Brain microvascular endothelial cell (primary cell): ENCODE results near the gene ZNF668.
A peak's percentile ranks its signal among the peaks of the same experiment; 100 is the strongest.

ENCODE experiments used
- DNase-seq: peaks from one replicate; pipeline ENCODE4 v3.0.0-alpha.2; 2020
- H3K27ac ChIP-seq: fragments of 250-450 bp; sonication (Bioruptor Pico); 2 replicates; pipeline ENCODE4 v1.5.1; 2020; ENCODE audit warnings: mild to moderate bottlenecking, moderate library complexity
- H3K27me3 ChIP-seq: fragments of 250-450 bp; sonication (Bioruptor Pico); replicated peaks from 2 replicates; pipeline ENCODE4 v1.5.1; 2020; ENCODE audit warnings: mild to moderate bottlenecking
- H3K36me3 ChIP-seq: fragments of 250-450 bp; sonication (Bioruptor Pico); replicated peaks from 2 replicates; pipeline ENCODE4 v1.5.1; 2020; ENCODE audit warnings: mild to moderate bottlenecking
- H3K4me3 ChIP-seq: 2 replicates; pipeline ENCODE4 v1.5.1; 2011; ENCODE audit warnings: low read depth, mild to moderate bottlenecking, control low read depth, low read length, moderate library complexity
- CTCF ChIP-seq: IDR thresholded peaks from 2 replicates; pipeline ENCODE4 v1.5.1; 2011; ENCODE audit warnings: low read depth, mild to moderate bottlenecking, moderate library complexity, low read length, control low read depth, inconsistent platforms; ENCODE audit errors: missing control alignments
- in situ Hi-C: cut with HindIII; loops from 2 replicates; pipeline ENCODE4 v1.10.0; 2017; ENCODE audit warnings: low sequenced_read_pairs, low pct_ligation_motif_present

The ZNF668 gene

GRCh38 chr16:31036691-31037090 is 37.3 kb downstream of the ZNF668 start:
- H3K36me3 ChIP-seq: peaks cover 43% of the 10 kb centered on the region
- DNase-seq: no peak

GRCh38 chr16:31033709-31034492 is 40.1 kb downstream of the ZNF668 start:
- no peak for TF ChIP-seq CTCF
- peaks cover 23% of the 10 kb centered on the region for H3K36me3 ChIP-seq
- H3K27me3 ChIP-seq: no peaks in the 10 kb centered on the region
- H3K4me3 ChIP-seq: peak overlapping the region; percentile 99
- in situ Hi-C loops: no loop called here
- H3K27ac ChIP-seq: peak overlapping the region; percentile 87
- DNase-seq: peak; percentile 72

More at GRCh38 chr16:31036691-31037090, 37.3 kb downstream of the ZNF668 start:
- in situ Hi-C loops: no loop called here
- Histone ChIP-seq H3K4me3 (no peak overlapping the region), H3K27me3 (no peaks in the 10 kb centered on the region), H3K27ac (no peak overlapping the region)
- TF ChIP-seq CTCF: no peak

GRCh38 chr16:31032736-31033708 is 41.0 kb downstream of the ZNF668 start, which contains the start of gene STX4:
Gene STX4 (plus strand): TSS chr16:31033558. CDS start chr16:31033806, 248 bp downstream.
- Histone ChIP-seq H3K4me3 (peak within 1 kb of the TSS; percentile 99), H3K27me3 (no peaks in the 10 kb centered on the region), H3K36me3 (peaks cover 15% of the 10 kb centered on the region), H3K27ac (peak within 1 kb of the TSS; percentile 87)
- peak; percentile 97 for DNase-seq
- no peak for TF ChIP-seq CTCF
- in situ Hi-C loops: no loop called here

- in situ Hi-C loops: no loop called here
- Histone ChIP-seq H3K27ac (no peak overlapping the region), H3K4me3 (no peak overlapping the region), H3K36me3 (peaks cover 8% of the 10 kb centered on the region), H3K27me3 (no peaks in the 10 kb centered on the region)
- TF ChIP-seq CTCF: no peak
- DNase-seq: no peak
These were observed 42.8 kb downstream of the ZNF668 start for GRCh38 chr16:31031276-31031675.

GRCh38 chr16:31029272-31029671 is 44.8 kb downstream of the ZNF668 start:
- in situ Hi-C loops: no loop called here
- TF ChIP-seq CTCF: no peak
- no peak overlapping the region for H3K4me3 ChIP-seq

More at GRCh38 chr16:31029272-31029671, 44.8 kb downstream of the ZNF668 start:
- Histone ChIP-seq H3K27me3 (no peaks in the 10 kb centered on the region), H3K36me3 (no peaks in the 10 kb centered on the region), H3K27ac (no peak overlapping the region)
- no peak for DNase-seq
